Lower lobe of right lung (tissue), 2 donors: Measurements from ENCODE around the gene RAB13. TPM values are rescaled to one million over a fixed set of nuclear protein-coding genes. Genes with fewer than 3 reads are reported as not detected.
"Not testable (repeated sequence)": the region's sequence is repeated elsewhere in the genome, so short reads cannot be mapped to it uniquely, and the experiment has no call there.

Source experiments
- ATAC-seq, 2 donors: fragments of 200-7000 bp; cut with Tn5 transposase; one replicate each; pipeline ENCODE4 v1.9.1; 2020 to 2022; ENCODE audit warnings: mild to moderate bottlenecking in 2 of 2, moderate library complexity in 2 of 2
- DNase-seq: peaks from one replicate; pipeline ENCODE4 v3.0.0-alpha.2; 2020
- H3K27ac ChIP-seq: fragments of 200-600 bp; one replicate; pipeline ENCODE4 v1.8.0; 2022
- H3K27me3 ChIP-seq: fragments of 200-600 bp; one replicate; pipeline ENCODE4 v1.8.0; 2022; ENCODE audit warnings: low read depth
- H3K36me3 ChIP-seq: fragments of 200-600 bp; one replicate; pipeline ENCODE4 v1.8.0; 2022; ENCODE audit warnings: mild to moderate bottlenecking
- H3K4me1 ChIP-seq: fragments of 200-600 bp; one replicate; pipeline ENCODE4 v1.8.0; 2022
- H3K4me3 ChIP-seq: fragments of 200-600 bp; one replicate; pipeline ENCODE4 v1.8.0; 2022; ENCODE audit warnings: mild to moderate bottlenecking
- H3K9me3 ChIP-seq: fragments of 200-600 bp; one replicate; pipeline ENCODE4 v1.8.0; 2022
- CTCF ChIP-seq: fragments of 200-600 bp; IDR thresholded peaks from one replicate; pipeline ENCODE4 v1.8.0; 2022; ENCODE audit warnings: antibody characterized with exemption, mild to moderate bottlenecking
- intact Hi-C: fragments of 100-400 bp; cut with DNase I; formaldehyde crosslinking; loops from one replicate; pipeline ENCODE4 v1.11.0; 2022
- long read RNA-seq: library from polyadenylated mRNA; unstranded; transcript quantifications from one replicate; pipeline ENCODE4 v2.0.0, GENCODE V29; 2021
- total RNA-seq: library from RNA; stranded (reverse); fragmentation: NEBNext Ultra II Directional; extraction: Animal tissue kit (Norgen Biotek cat#: 25700); gene quantifications from one replicate; pipeline ENCODE4 v1.2.1, GENCODE V29; 2021
- donor health status: DM: no; HTN: yes; CAD: no; lungs with severe emphysema.

RAB13 gene
- 103 TPM for total RNA-seq
- long read RNA-seq, transcript RAB13-201 (8 exons, 1,176 nt): major isoform, 95 of 106 reads
- long read RNA-seq, partial matches to known transcripts: 3 of 106 reads
- long read RNA-seq, other reads (novel, unspliced or antisense): 6 of 106 reads

GRCh38 chr1:153985941-153986761 lies at the start of gene RAB13:
Gene RAB13, minus strand, starts transcription at chr1:153986339. Its CDS starts 103 bp downstream, at chr1:153986236.
- peak within 1 kb of the TSS; percentile 85 for H3K27ac ChIP-seq
- peak within 1 kb of the TSS; percentile 71 for H3K4me3 ChIP-seq
- H3K4me1 ChIP-seq: peaks cover 31% of the 10 kb centered on the region
- H3K27me3 ChIP-seq: no peaks in the 10 kb centered on the region
- TF ChIP-seq CTCF: no peak
- intact Hi-C loops: loop anchor here (10.0 kb wide), 1 partner anchor 191 kb away; no protein-coding TSS in a partner anchor
- no peaks in the 10 kb centered on the region for H3K9me3 ChIP-seq
- H3K36me3 ChIP-seq: peaks cover 19% of the 10 kb centered on the region
- peak; percentile 88 for DNase-seq
- ATAC-seq: peak; percentile 88 to 90

GRCh38 chr1:154033697-154034096 lies 47.6 kb upstream of the RAB13 start:
- H3K27me3 ChIP-seq, intact Hi-C loops, H3K27ac ChIP-seq, H3K4me1 ChIP-seq, DNase-seq, H3K4me3 ChIP-seq, ATAC-seq, H3K36me3 ChIP-seq, H3K9me3 ChIP-seq: not testable (repeated sequence)

GRCh38 chr1:154019940-154020339 lies 33.8 kb upstream of the RAB13 start:
- intact Hi-C loops: no loop called here
- no peaks in the 10 kb centered on the region for H3K4me1 ChIP-seq
- no peak for TF ChIP-seq CTCF
- no peak overlapping the region for H3K4me3 ChIP-seq
- ATAC-seq: no peak
- no peaks in the 10 kb centered on the region for H3K36me3 ChIP-seq
- DNase-seq: no peak
- no peaks in the 10 kb centered on the region for H3K9me3 ChIP-seq
- no peak overlapping the region for H3K27ac ChIP-seq
- H3K27me3 ChIP-seq: no peaks in the 10 kb centered on the region

GRCh38 chr1:154019269-154019668 lies 33.1 kb upstream of the RAB13 start:
- H3K9me3 ChIP-seq: no peaks in the 10 kb centered on the region
- no peak overlapping the region for H3K27ac ChIP-seq
- DNase-seq (no peak), ATAC-seq (no peak)
- no peak overlapping the region for H3K4me3 ChIP-seq
- no peaks in the 10 kb centered on the region for H3K36me3 ChIP-seq
- no peak for TF ChIP-seq CTCF
- no peaks in the 10 kb centered on the region for H3K4me1 ChIP-seq
- intact Hi-C loops: no loop called here
- no peaks in the 10 kb centered on the region for H3K27me3 ChIP-seq

- intact Hi-C loops: no loop called here
- no peaks in the 10 kb centered on the region for H3K36me3 ChIP-seq
- ATAC-seq (no peak), DNase-seq (no peak)
- H3K27me3 ChIP-seq: no peaks in the 10 kb centered on the region
- no peaks in the 10 kb centered on the region for H3K4me1 ChIP-seq
- TF ChIP-seq CTCF: no peak
- no peak overlapping the region for H3K4me3 ChIP-seq
- no peak overlapping the region for H3K27ac ChIP-seq
- no peaks in the 10 kb centered on the region for H3K9me3 ChIP-seq
These were observed 28.2 kb upstream of the RAB13 start for GRCh38 chr1:154014154-154014907.

- H3K36me3 ChIP-seq, H3K27me3 ChIP-seq, H3K4me3 ChIP-seq, intact Hi-C loops, ATAC-seq, H3K27ac ChIP-seq, DNase-seq, H3K4me1 ChIP-seq, H3K9me3 ChIP-seq: not testable (repeated sequence)
These were observed 26.4 kb upstream of the RAB13 start for GRCh38 chr1:154012543-154012942.
